Activated CD4-positive, alpha-beta memory T cell treated with anti-CD3 and anti-CD28 coated beads, Interleukin-2, amount 10 ng/mL, durations not matched to agents 7 days and 5 days (primary cell): ENCODE measurements around the gene SIRPG. TPM values are rescaled to one million over a fixed set of nuclear protein-coding genes. Genes with fewer than 3 reads are reported as not detected.
A peak's percentile ranks its signal among the peaks of the same experiment; 100 is the strongest.

ENCODE experiments used
- CTCF ChIA-PET: fragments of 350-600 bp; sonication (Branson Sonifier 250); formaldehyde crosslinking; loops from one replicate; lab custom pipeline; 2021; ENCODE audit warnings: antibody characterized with exemption, inconsistent platforms; lab: Charles Lee
- POLR2A ChIA-PET: fragments of 350-600 bp; sonication (Branson Sonifier 250); formaldehyde crosslinking; loops from one replicate; lab custom pipeline; 2021; ENCODE audit warnings: antibody characterized with exemption; lab: Charles Lee
- DNase-seq: peaks from one replicate; pipeline ENCODE4 v3.0.0-alpha.2; 2020
- H3K27ac Mint-ChIP-seq: one replicate; pipeline ENCODE4 v1.8.0; 2021; ENCODE audit warnings: mild to moderate bottlenecking, mixed read lengths
- H3K27me3 Mint-ChIP-seq: one replicate; pipeline ENCODE4 v1.8.0; 2021; ENCODE audit warnings: mixed read lengths
- H3K36me3 Mint-ChIP-seq: one replicate; pipeline ENCODE4 v1.8.0; 2021; ENCODE audit warnings: low read depth, mixed read lengths
- H3K4me1 Mint-ChIP-seq: one replicate; pipeline ENCODE4 v1.8.0; 2021; ENCODE audit warnings: mixed read lengths
- H3K4me3 Mint-ChIP-seq: one replicate; pipeline ENCODE4 v1.8.0; 2021; ENCODE audit warnings: mild to moderate bottlenecking, mixed read lengths
- H3K9me3 Mint-ChIP-seq: one replicate; pipeline ENCODE4 v1.8.0; 2021; ENCODE audit warnings: mixed read lengths
- total RNA-seq, 2 experiments: library from RNA; stranded (reverse); gene quantifications; one replicate each; pipeline ENCODE4 v1.2.3, GENCODE V29; 2021

The SIRPG gene
- total RNA-seq, 2 experiments from 2014 or later, result 109 to 111 TPM

GRCh38 chr20:1631309-1632151 is 26.0 kb downstream of the SIRPG start:
- no peak overlapping the region for H3K4me3 Mint-ChIP-seq
- H3K27ac Mint-ChIP-seq, result peak overlapping the region; percentile 55
- DNase-seq, result no peak

GRCh38 chr20:1630186-1630585 is 27.4 kb downstream of the SIRPG start:
- H3K36me3 Mint-ChIP-seq, result peaks cover 83% of the 10 kb centered on the region
- H3K4me1 Mint-ChIP-seq, result peaks cover 67% of the 10 kb centered on the region
- DNase-seq, result no peak
- H3K9me3 Mint-ChIP-seq, result no peaks in the 10 kb centered on the region
- H3K27ac Mint-ChIP-seq, result no peak overlapping the region
- no peak overlapping the region for H3K4me3 Mint-ChIP-seq
- H3K27me3 Mint-ChIP-seq, result no peaks in the 10 kb centered on the region
- CTCF ChIA-PET, result no interaction called here
- POLR2A ChIA-PET, result no interaction called here

More at GRCh38 chr20:1631309-1632151, 26.0 kb downstream of the SIRPG start:
- H3K36me3 Mint-ChIP-seq, result peaks cover 87% of the 10 kb centered on the region
- peaks cover 54% of the 10 kb centered on the region for H3K4me1 Mint-ChIP-seq
- no peaks in the 10 kb centered on the region for H3K9me3 Mint-ChIP-seq
- ChIA-PET CTCF (no interaction called here), POLR2A (interaction anchor here (1.0 to 1.4 kb wide), 2 partner anchors 21 to 34 kb away, joined by 4 read pairs; no protein-coding TSS in a partner anchor)
- no peaks in the 10 kb centered on the region for H3K27me3 Mint-ChIP-seq

- no peak overlapping the region for H3K27ac Mint-ChIP-seq
- POLR2A ChIA-PET, result no interaction called here
Measured at GRCh38 chr20:1629321-1629720, 28.3 kb downstream of the SIRPG start.

GRCh38 chr20:1628621-1629020 is 29.0 kb downstream of the SIRPG start:
- Mint-ChIP-seq H3K9me3 (no peaks in the 10 kb centered on the region), H3K4me1 (peaks cover 75% of the 10 kb centered on the region), H3K36me3 (peaks cover 79% of the 10 kb centered on the region), H3K27me3 (no peaks in the 10 kb centered on the region), H3K27ac (no peak overlapping the region), H3K4me3 (no peak overlapping the region)
- POLR2A ChIA-PET, result no interaction called here
- no peak for DNase-seq
- CTCF ChIA-PET, result no interaction called here

More at GRCh38 chr20:1629321-1629720, 28.3 kb downstream of the SIRPG start:
- no peak for DNase-seq
- Mint-ChIP-seq H3K4me1 (peaks cover 74% of the 10 kb centered on the region), H3K9me3 (no peaks in the 10 kb centered on the region), H3K36me3 (peaks cover 83% of the 10 kb centered on the region), H3K4me3 (no peak overlapping the region), H3K27me3 (no peaks in the 10 kb centered on the region)
- CTCF ChIA-PET, result no interaction called here

GRCh38 chr20:1627200-1627550 is 30.4 kb downstream of the SIRPG start:
- peaks cover 76% of the 10 kb centered on the region for H3K4me1 Mint-ChIP-seq
- CTCF ChIA-PET, result no interaction called here
- no peak overlapping the region for H3K4me3 Mint-ChIP-seq
- H3K36me3 Mint-ChIP-seq, result peaks cover 69% of the 10 kb centered on the region
- no peak for DNase-seq
- no peak overlapping the region for H3K27ac Mint-ChIP-seq
- H3K9me3 Mint-ChIP-seq, result no peaks in the 10 kb centered on the region
- no peaks in the 10 kb centered on the region for H3K27me3 Mint-ChIP-seq
- POLR2A ChIA-PET, result no interaction called here

- no peak overlapping the region for H3K4me3 Mint-ChIP-seq
- H3K36me3 Mint-ChIP-seq, result peaks cover 65% of the 10 kb centered on the region
- H3K27ac Mint-ChIP-seq, result no peak overlapping the region
- peaks cover 75% of the 10 kb centered on the region for H3K4me1 Mint-ChIP-seq
- POLR2A ChIA-PET, result no interaction called here
- CTCF ChIA-PET, result no interaction called here
- no peaks in the 10 kb centered on the region for H3K27me3 Mint-ChIP-seq
- no peaks in the 10 kb centered on the region for H3K9me3 Mint-ChIP-seq
- no peak for DNase-seq
Measured at GRCh38 chr20:1626528-1627199, 30.9 kb downstream of the SIRPG start.

- Mint-ChIP-seq H3K27me3 (no peaks in the 10 kb centered on the region), H3K9me3 (no peaks in the 10 kb centered on the region), H3K4me1 (peaks cover 81% of the 10 kb centered on the region), H3K4me3 (no peak overlapping the region), H3K36me3 (peaks cover 59% of the 10 kb centered on the region), H3K27ac (no peak overlapping the region)
- POLR2A ChIA-PET, result interaction anchor here (1.5 kb wide), 1 partner anchor 31 kb away, joined by 3 read pairs; no protein-coding TSS in a partner anchor
- DNase-seq, result no peak
- CTCF ChIA-PET, result interaction anchor here (1.1 kb wide), 1 partner anchor 139 kb away, joined by 3 read pairs; no protein-coding TSS in a partner anchor
Measured at GRCh38 chr20:1625083-1625690, 32.4 kb downstream of the SIRPG start.

GRCh38 chr20:1623501-1624205 is 33.9 kb downstream of the SIRPG start:
- Mint-ChIP-seq H3K4me3 (no peak overlapping the region), H3K36me3 (peaks cover 56% of the 10 kb centered on the region), H3K27me3 (no peaks in the 10 kb centered on the region), H3K27ac (no peak overlapping the region), H3K4me1 (peaks cover 89% of the 10 kb centered on the region), H3K9me3 (peaks cover 3% of the 10 kb centered on the region)
- ChIA-PET POLR2A (no interaction called here), CTCF (no interaction called here)
- DNase-seq, result no peak

- peaks cover 51% of the 10 kb centered on the region for H3K36me3 Mint-ChIP-seq
- peak; percentile 32 for DNase-seq
- H3K27ac Mint-ChIP-seq, result peak overlapping the region; percentile 24
- ChIA-PET POLR2A (no interaction called here), CTCF (no interaction called here)
- H3K9me3 Mint-ChIP-seq, result peaks cover 5% of the 10 kb centered on the region
- no peak overlapping the region for H3K4me3 Mint-ChIP-seq
- no peaks in the 10 kb centered on the region for H3K27me3 Mint-ChIP-seq
- peaks cover 79% of the 10 kb centered on the region for H3K4me1 Mint-ChIP-seq
Measured at GRCh38 chr20:1622450-1622849, 35.1 kb downstream of the SIRPG start.

- Mint-ChIP-seq H3K4me1 (peaks cover 69% of the 10 kb centered on the region), H3K27ac (no peak overlapping the region), H3K9me3 (peaks cover 5% of the 10 kb centered on the region), H3K27me3 (no peaks in the 10 kb centered on the region), H3K36me3 (peaks cover 47% of the 10 kb centered on the region), H3K4me3 (no peak overlapping the region)
- ChIA-PET POLR2A (no interaction called here), CTCF (no interaction called here)
- DNase-seq, result no peak
Measured at GRCh38 chr20:1621316-1621715, 36.3 kb downstream of the SIRPG start.

GRCh38 chr20:1619861-1620444 is 37.6 kb downstream of the SIRPG start, which contains the start of gene SIRPB1:
Gene SIRPB1 (minus strand): TSS chr20:1620009. CDS start chr20:1619944, 65 bp downstream.
- Mint-ChIP-seq H3K27me3 (no peaks in the 10 kb centered on the region), H3K27ac (no peak within 1 kb of the TSS), H3K4me3 (no peak within 1 kb of the TSS), H3K36me3 (peaks cover 40% of the 10 kb centered on the region), H3K9me3 (peaks cover 5% of the 10 kb centered on the region), H3K4me1 (peaks cover 57% of the 10 kb centered on the region)
- ChIA-PET POLR2A (no interaction called here), CTCF (no interaction called here)
- peak; percentile 46 for DNase-seq

GRCh38 chr20:1618954-1619540 is 38.5 kb downstream of the SIRPG start:
- ChIA-PET POLR2A (no interaction called here), CTCF (interaction anchor here (1.2 kb wide), 1 partner anchor 115 kb away, joined by 3 read pairs; no protein-coding TSS in a partner anchor)
- DNase-seq, result no peak
- Mint-ChIP-seq H3K4me1 (peaks cover 54% of the 10 kb centered on the region), H3K9me3 (peaks cover 5% of the 10 kb centered on the region), H3K27me3 (no peaks in the 10 kb centered on the region), H3K36me3 (peaks cover 33% of the 10 kb centered on the region), H3K4me3 (no peak overlapping the region), H3K27ac (no peak overlapping the region)
